ENCODE measurements around the gene SFMBT2. TPM values are rescaled to one million over a fixed set of nuclear protein-coding genes. Genes with fewer than 3 reads are reported as not detected.

Gene SFMBT2
- total and polyA plus RNA-seq, 10 of the 15 experiments (the other 5 are each of a cell fraction or from before 2014, with no cell fraction given): 2.8 to 29.6 (median 15.1) TPM

- ChIA-PET RAD21 (ENCODE audit: unreplicated experiment) (no interaction called here), POLR2A (no interaction called here), SMC1A (ENCODE audit: uncharacterized antibody, unreplicated experiment) (no interaction called here), CTCF (interaction anchor here (0.7 to 1.1 kb wide), 2 partner anchors 10 to 16 kb away, joined by 3 read pairs; no protein-coding TSS in a partner anchor)
- Histone ChIP-seq H3K4me3 (no peak overlapping the region), H2AFZ (ENCODE audit: control insufficient read depth, low read depth, low read length) (no peak overlapping the region), H3K9me3 (replicated peaks; ENCODE audit: control insufficient read depth, insufficient read depth, low read length) (no peaks in the 10 kb centered on the region), H3K36me3 (ENCODE audit: control insufficient read depth in 2 of 2, insufficient read depth in 2 of 2, low read length in 1 of 2) (no peaks in the 10 kb centered on the region), H3K27me3 (replicated peaks in 1 of 2; ENCODE audit: control insufficient read depth in 2 of 2, insufficient read depth in 2 of 2, low read length in 1 of 2) (no peaks in the 10 kb centered on the region; a peak in 1 of 4 replicates), H3K9ac (ENCODE audit: control insufficient read depth, insufficient read depth, low read length) (no peak overlapping the region), H3K27ac (ENCODE audit: control insufficient read depth, insufficient read depth) (no peak overlapping the region), H3K4me2 (ENCODE audit: control insufficient read depth, insufficient read depth) (no peak overlapping the region), H4K20me1 (ENCODE audit: control insufficient read depth, insufficient read depth) (no peaks in the 10 kb centered on the region), H3K79me2 (ENCODE audit: control insufficient read depth, insufficient read depth, low read length) (no peaks in the 10 kb centered on the region), H3K4me1 (ENCODE audit: control insufficient read depth, insufficient read depth, low read length) (no peaks in the 10 kb centered on the region)
- DNase-seq (ENCODE audit: low read depth, low spot score): no peak
- 64% methylated on average over 3 of the region's 3 CpGs for WGBS (ENCODE audit: insufficient coverage, insufficient replicate concordance, low lambda C conversion rate, missing lambda C conversion rate)
- no peak for FAIRE-seq
- no peak for ATAC-seq
- BruUV-seq (replicated peaks): no TSS peak
- TF ChIP-seq RFX5 (IDR thresholded peaks at IDR 0.05; ENCODE audit: low read depth, low read length) (no peak), NR2C1 (IDR thresholded peaks at IDR 0.05) (no peak), NR2F1 (conservative IDR thresholded peaks at IDR 0.05) (no peak), MEF2B (IDR thresholded peaks at IDR 0.05; ENCODE audit: partially characterized antibody, poor library complexity, severe bottlenecking) (no peak), HDAC6 (IDR thresholded peaks at IDR 0.05; ENCODE audit: unreplicated experiment) (no peak), SRF (IDR thresholded peaks at IDR 0.05; ENCODE audit: low read depth in 2 of 2, low read length in 2 of 2) (no peak), KLF5 (IDR thresholded peaks at IDR 0.05; ENCODE audit: partially characterized antibody) (no peak), HDAC2 (IDR thresholded peaks at IDR 0.05) (no peak), TBL1XR1 (IDR thresholded peaks at IDR 0.05; ENCODE audit: low read depth, low read length) (no peak), HSF1 (IDR thresholded peaks at IDR 0.05; ENCODE audit: low read depth, low read length) (no peak), BMI1 (IDR thresholded peaks at IDR 0.05; ENCODE audit: borderline replicate concordance) (no peak), LARP7 (IDR thresholded peaks at IDR 0.05) (no peak), ASH2L (IDR thresholded peaks at IDR 0.05; ENCODE audit: borderline replicate concordance, low read depth) (no peak), CBFB (IDR thresholded peaks at IDR 0.05; ENCODE audit: low read depth) (no peak), TCF12 (IDR thresholded peaks at IDR 0.05; ENCODE audit: low read depth, low read length) (no peak), POLR2AphosphoS2 (IDR thresholded peaks at IDR 0.05; ENCODE audit: low read depth, low read length) (no peak), MYC (IDR thresholded peaks at IDR 0.05; ENCODE audit: insufficient read depth, insufficient read length, insufficient replicate concordance, low read length, severe bottlenecking) (no peak), EGR1 (IDR thresholded peaks at IDR 0.05; ENCODE audit: borderline replicate concordance in 1 of 2, low read depth in 2 of 2, low read length in 2 of 2) (no peak), ZNF207 (IDR thresholded peaks at IDR 0.05; ENCODE audit: borderline replicate concordance) (no peak)
- intact Hi-C loops (cut with micrococcal nuclease; ENCODE audit: unreplicated experiment) (no loop called here), in situ Hi-C loops (cut with MboI) (no loop called here)
Observed at GRCh38 chr10:7111561-7111960, 299.3 kb downstream of the SFMBT2 start.
